ENCODE measurements around the gene RNASE8. TPM values are rescaled to one million over a fixed set of nuclear protein-coding genes. Genes with fewer than 3 reads are reported as not detected.

RNASE8 gene
- total RNA-seq, 1 experiment from 2014 or later = not detected

GRCh38 chr14:21090940-21091663 lies 33.5 kb downstream of the RNASE8 start:
- intact Hi-C loops (cut with micrococcal nuclease; ENCODE audit: unreplicated experiment) = no loop called here
- POLR2A ChIA-PET = no interaction called here
- Histone ChIP-seq H3K36me3 (ENCODE audit: control insufficient read depth, insufficient read depth, low read length) (peaks cover 4% of the 10 kb centered on the region), H3K4me3 (ENCODE audit: low read depth, low read length) (no peak overlapping the region), H3K9me3 (no peaks in the 10 kb centered on the region), H3K27me3 (replicated peaks; ENCODE audit: control insufficient read depth, insufficient read depth, low read length) (no peaks in the 10 kb centered on the region), H3K4me1 (no peaks in the 10 kb centered on the region)
- peaks cover 8% of the 10 kb centered on the region for H3K4me1 Mint-ChIP-seq (ENCODE audit: low read depth, unreplicated experiment)
- BruUV-seq (replicated peaks) = no TSS peak
- H3K9me3 Mint-ChIP-seq (ENCODE audit: unreplicated experiment) = no peaks in the 10 kb centered on the region
- H3K36me3 Mint-ChIP-seq (ENCODE audit: insufficient read depth, unreplicated experiment) = peaks cover 28% of the 10 kb centered on the region
- no peak overlapping the region for H3K27ac Mint-ChIP-seq (ENCODE audit: unreplicated experiment)
- H3K27me3 Mint-ChIP-seq (ENCODE audit: insufficient read depth, unreplicated experiment) = no peaks in the 10 kb centered on the region
- H3K4me3 Mint-ChIP-seq (ENCODE audit: unreplicated experiment) = no peak overlapping the region
- CTCF ChIA-PET = interaction anchor here (0.9 to 3.0 kb wide), 5 partner anchors 10 to 76 kb away, joined by 4 to 15 read pairs (median 6); partner anchors contain the start of genes ARHGEF40 and TMEM253
- no peak for TF ChIP-seq CTCF (IDR thresholded peaks at IDR 0.05; ENCODE audit: insufficient read depth in 1 of 2, low read depth in 1 of 2, low read length in 1 of 2, severe bottlenecking in 1 of 2, unreplicated experiment in 1 of 2)
- DNase-seq = no peak

GRCh38 chr14:21091821-21092272 lies 34.2 kb downstream of the RNASE8 start:
- Histone ChIP-seq H3K36me3 (ENCODE audit: control insufficient read depth, insufficient read depth, low read length) (peaks cover 4% of the 10 kb centered on the region), H3K27me3 (replicated peaks; ENCODE audit: control insufficient read depth, insufficient read depth, low read length) (no peaks in the 10 kb centered on the region), H3K4me1 (no peaks in the 10 kb centered on the region), H3K4me3 (ENCODE audit: low read depth, low read length) (no peak overlapping the region), H3K9me3 (no peaks in the 10 kb centered on the region)
- Mint-ChIP-seq H3K27ac (ENCODE audit: unreplicated experiment) (no peak overlapping the region), H3K4me1 (ENCODE audit: low read depth, unreplicated experiment) (peaks cover 9% of the 10 kb centered on the region), H3K27me3 (ENCODE audit: insufficient read depth, unreplicated experiment) (no peaks in the 10 kb centered on the region), H3K4me3 (ENCODE audit: unreplicated experiment) (no peak overlapping the region), H3K36me3 (ENCODE audit: insufficient read depth, unreplicated experiment) (peaks cover 28% of the 10 kb centered on the region), H3K9me3 (ENCODE audit: unreplicated experiment) (no peaks in the 10 kb centered on the region)
- BruUV-seq (replicated peaks) = no TSS peak
- ChIA-PET CTCF (interaction anchor here (0.5 to 3.4 kb wide), 9 partner anchors 9 to 214 kb away, joined by 3 to 43 read pairs (median 7); partner anchors contain the start of genes ARHGEF40 and TMEM253), POLR2A (interaction anchor here (0.6 kb wide), 1 partner anchor 13 kb away, joined by 4 read pairs; no protein-coding TSS in a partner anchor)
- TF ChIP-seq CTCF (IDR thresholded peaks at IDR 0.05; ENCODE audit: insufficient read depth in 1 of 2, low read depth in 1 of 2, low read length in 1 of 2, severe bottlenecking in 1 of 2, unreplicated experiment in 1 of 2) = no peak
- intact Hi-C loops (cut with micrococcal nuclease; ENCODE audit: unreplicated experiment) = loop anchor here (1.0 kb wide), 2 partner anchors 12 to 24 kb away; no protein-coding TSS in a partner anchor
- DNase-seq = no peak

- Mint-ChIP-seq H3K27me3 (ENCODE audit: insufficient read depth, unreplicated experiment) (no peaks in the 10 kb centered on the region), H3K4me3 (ENCODE audit: unreplicated experiment) (no peak overlapping the region), H3K36me3 (ENCODE audit: insufficient read depth, unreplicated experiment) (peaks cover 28% of the 10 kb centered on the region), H3K9me3 (ENCODE audit: unreplicated experiment) (no peaks in the 10 kb centered on the region), H3K4me1 (ENCODE audit: low read depth, unreplicated experiment) (peaks cover 15% of the 10 kb centered on the region), H3K27ac (ENCODE audit: unreplicated experiment) (no peak overlapping the region)
- Histone ChIP-seq H3K4me1 (no peaks in the 10 kb centered on the region; the same call in 1 of the 2 replicates), H3K27me3 (replicated peaks; ENCODE audit: control insufficient read depth, insufficient read depth, low read length) (no peaks in the 10 kb centered on the region), H3K36me3 (ENCODE audit: control insufficient read depth, insufficient read depth, low read length) (peaks cover 4% of the 10 kb centered on the region), H3K4me3 (ENCODE audit: low read depth, low read length) (no peak overlapping the region), H3K9me3 (no peaks in the 10 kb centered on the region)
- peak in 1 of 2 experiments; percentile 86 for DNase-seq
- BruUV-seq (replicated peaks) = no TSS peak
- CTCF ChIA-PET = interaction anchor here (0.5 to 3.4 kb wide), 9 partner anchors 9 to 213 kb away, joined by 3 to 43 read pairs (median 7); partner anchors contain the start of genes ARHGEF40 and TMEM253
- intact Hi-C loops (cut with micrococcal nuclease; ENCODE audit: unreplicated experiment) = loop anchor here (1.0 kb wide), 2 partner anchors 12 to 24 kb away; no protein-coding TSS in a partner anchor
- peak; percentile 99 for TF ChIP-seq CTCF (IDR thresholded peaks at IDR 0.05; ENCODE audit: insufficient read depth in 1 of 2, low read depth in 1 of 2, low read length in 1 of 2, severe bottlenecking in 1 of 2, unreplicated experiment in 1 of 2)
- POLR2A ChIA-PET = interaction anchor here (0.6 kb wide), 1 partner anchor 13 kb away, joined by 4 read pairs; no protein-coding TSS in a partner anchor
Observed at GRCh38 chr14:21092273-21093011, 34.8 kb downstream of the RNASE8 start.

Measured in Caco-2 (cell line).